OCI-LY3 (cell line): ENCODE results near the gene ATP10D.

Source experiments
- H2AFZ ChIP-seq: fragments of 200-600, 300-600 bp; shearing (Covaris generic); 2 replicates; pipeline ENCODE4 v1.6.0; 2014; ENCODE audit warnings: antibody characterized with exemption, low read depth, low read length
- H3K27ac ChIP-seq: fragments of 200-600, 300-600 bp; sonication (generic); 2 replicates; pipeline ENCODE4 v1.5.1; 2014; ENCODE audit warnings: mild to moderate bottlenecking, low read length, moderate library complexity, mixed read lengths
- H3K27me3 ChIP-seq: fragments of 200-600, 300-600 bp; sonication (generic); 2 replicates; pipeline ENCODE4 v1.6.1; 2014; ENCODE audit warnings: low read depth, low read length, mixed read lengths
- H3K36me3 ChIP-seq: fragments of 200-600, 300-600 bp; sonication (generic); replicated peaks from 2 replicates; pipeline ENCODE3; 2014; ENCODE audit warnings: low read depth, low read length, mixed read lengths
- H3K4me1 ChIP-seq: fragments of 300-600, 200-600 bp; sonication (generic); 2 replicates; pipeline ENCODE4 v1.6.1; 2014; ENCODE audit warnings: low read length, mixed read lengths
- H3K4me2 ChIP-seq: fragments of 200-600, 300-600 bp; sonication (generic); 2 replicates; pipeline ENCODE4 v1.6.1; 2014; ENCODE audit warnings: low read length, mixed read lengths
- H3K4me3 ChIP-seq: fragments of 300-600, 200-600 bp; sonication (generic); 2 replicates; pipeline ENCODE4 v1.5.1; 2014; ENCODE audit warnings: antibody characterized with exemption, mild to moderate bottlenecking, low read length, moderate library complexity
- H3K79me2 ChIP-seq: fragments of 300-600, 200-600 bp; shearing (Covaris generic); 2 replicates; pipeline ENCODE4 v1.6.1; 2014; ENCODE audit warnings: mild to moderate bottlenecking, low read length, mixed read lengths
- H3K9ac ChIP-seq: fragments of 300-600, 200-600 bp; shearing (Covaris generic); 2 replicates; pipeline ENCODE4 v1.6.0; 2014; ENCODE audit warnings: mild to moderate bottlenecking, low read length, moderate library complexity
- H3K9me3 ChIP-seq: fragments of 200-600, 300-600 bp; shearing (Covaris generic); 2 replicates; pipeline ENCODE4 v1.6.1; 2014; ENCODE audit warnings: low read length, mixed read lengths; ENCODE audit not compliant: insufficient read depth
- H4K20me1 ChIP-seq: fragments of 200-600, 300-600 bp; sonication (generic); 2 replicates; pipeline ENCODE4 v1.6.1; 2016; ENCODE audit warnings: low read length, mixed read lengths; ENCODE audit not compliant: insufficient read depth
- CTCF ChIP-seq: fragments of 200-600, 300-600 bp; sonication (generic); IDR thresholded peaks from 2 replicates; pipeline ENCODE4 v1.5.1; 2014; ENCODE audit warnings: antibody characterized with exemption, low read length, low read depth
- EZH2phosphoT487 ChIP-seq: fragments of 200-600 bp; shearing (Covaris generic); IDR thresholded peaks from 2 replicates; pipeline ENCODE4 v1.6.1; 2018; ENCODE audit warnings: antibody characterized with exemption, mixed run types, low read depth

Gene ATP10D

GRCh38 chr4:47621181-47621580, 136.1 kb downstream of the ATP10D start:
- Histone ChIP-seq H4K20me1 (no peaks in the 10 kb centered on the region), H3K79me2 (no peaks in the 10 kb centered on the region), H3K4me2 (no peak overlapping the region), H2AFZ (no peak overlapping the region), H3K27me3 (peaks cover 12% of the 10 kb centered on the region), H3K4me1 (peaks cover 17% of the 10 kb centered on the region), H3K9ac (no peak overlapping the region), H3K9me3 (no peaks in the 10 kb centered on the region), H3K36me3 (no peaks in the 10 kb centered on the region), H3K4me3 (no peak overlapping the region), H3K27ac (no peak overlapping the region)
- no peak for TF ChIP-seq EZH2phosphoT487
- no peak for TF ChIP-seq CTCF

GRCh38 chr4:47624031-47624441, 139.0 kb downstream of the ATP10D start:
- Histone ChIP-seq H3K79me2 (no peaks in the 10 kb centered on the region), H2AFZ (no peak overlapping the region), H3K4me2 (no peak overlapping the region), H3K9ac (no peak overlapping the region), H3K9me3 (no peaks in the 10 kb centered on the region), H3K4me1 (no peaks in the 10 kb centered on the region), H3K4me3 (no peak overlapping the region), H3K27me3 (no peaks in the 10 kb centered on the region), H3K36me3 (no peaks in the 10 kb centered on the region), H3K27ac (no peak overlapping the region), H4K20me1 (no peaks in the 10 kb centered on the region)
- TF ChIP-seq EZH2phosphoT487: no peak
- no peak for TF ChIP-seq CTCF

- TF ChIP-seq CTCF: no peak
- no peak for TF ChIP-seq EZH2phosphoT487
- Histone ChIP-seq H3K9me3 (no peaks in the 10 kb centered on the region), H3K9ac (no peak overlapping the region), H3K27ac (no peak overlapping the region), H3K27me3 (no peaks in the 10 kb centered on the region), H3K79me2 (no peaks in the 10 kb centered on the region), H3K36me3 (no peaks in the 10 kb centered on the region), H4K20me1 (no peaks in the 10 kb centered on the region), H2AFZ (no peak overlapping the region), H3K4me3 (no peak overlapping the region), H3K4me2 (no peak overlapping the region), H3K4me1 (no peaks in the 10 kb centered on the region)
Observed at GRCh38 chr4:47631161-47631560, 146.1 kb downstream of the ATP10D start.

GRCh38 chr4:47639531-47639930, 154.5 kb downstream of the ATP10D start:
- H3K36me3 ChIP-seq: no peaks in the 10 kb centered on the region
- no peaks in the 10 kb centered on the region for H3K79me2 ChIP-seq
- TF ChIP-seq EZH2phosphoT487 (no peak), CTCF (no peak)
- H3K27me3 ChIP-seq: no peaks in the 10 kb centered on the region
- H3K9me3 ChIP-seq: no peaks in the 10 kb centered on the region
- no peak overlapping the region for H3K9ac ChIP-seq
- H3K4me2 ChIP-seq: no peak overlapping the region
- H3K4me1 ChIP-seq: no peaks in the 10 kb centered on the region
- no peak overlapping the region for H3K4me3 ChIP-seq
- no peak overlapping the region for H3K27ac ChIP-seq
- no peak overlapping the region for H2AFZ ChIP-seq
- H4K20me1 ChIP-seq: no peaks in the 10 kb centered on the region
